NCI-H82 treated with DMSO at 0.1 percent for 48 hours (cell line): ENCODE measurements around the gene CLCA1.

Experiments used
- DNase-seq: peaks from one replicate; lab custom pipeline; 2025; ENCODE audit not compliant: unreplicated experiment; lab: John Stamatoyannopoulos, UW

Gene CLCA1

GRCh38 chr1:86548839-86549238 is 80.1 kb downstream of the CLCA1 start:
- DNase-seq = no peak
